Uterus (tissue), 2 donors: ENCODE results near the gene IQSEC2.

ENCODE experiments used
- POLR2A ChIP-seq, 2 donors: fragments of 450-650 bp; IDR thresholded peaks; one replicate each; pipeline ENCODE4 v1.6.1; 2016; ENCODE audit warnings: antibody characterized with exemption in 2 of 2, mild to moderate bottlenecking in 1 of 2, moderate library complexity in 1 of 2
- TF ChIP-seq, protein P1 (sequence below), 4 experiments: fragments of 200-600 bp in 2 of 4; fragments of 450-650 bp in 2 of 4; sonication (generic) in 2 of 4; IDR thresholded peaks; one replicate each; pipeline ENCODE4 v1.5.1; 2016 to 2019; ENCODE audit warnings: antibody characterized with exemption in 4 of 4, mild to moderate bottlenecking in 2 of 4, moderate library complexity in 1 of 4

DNA sequence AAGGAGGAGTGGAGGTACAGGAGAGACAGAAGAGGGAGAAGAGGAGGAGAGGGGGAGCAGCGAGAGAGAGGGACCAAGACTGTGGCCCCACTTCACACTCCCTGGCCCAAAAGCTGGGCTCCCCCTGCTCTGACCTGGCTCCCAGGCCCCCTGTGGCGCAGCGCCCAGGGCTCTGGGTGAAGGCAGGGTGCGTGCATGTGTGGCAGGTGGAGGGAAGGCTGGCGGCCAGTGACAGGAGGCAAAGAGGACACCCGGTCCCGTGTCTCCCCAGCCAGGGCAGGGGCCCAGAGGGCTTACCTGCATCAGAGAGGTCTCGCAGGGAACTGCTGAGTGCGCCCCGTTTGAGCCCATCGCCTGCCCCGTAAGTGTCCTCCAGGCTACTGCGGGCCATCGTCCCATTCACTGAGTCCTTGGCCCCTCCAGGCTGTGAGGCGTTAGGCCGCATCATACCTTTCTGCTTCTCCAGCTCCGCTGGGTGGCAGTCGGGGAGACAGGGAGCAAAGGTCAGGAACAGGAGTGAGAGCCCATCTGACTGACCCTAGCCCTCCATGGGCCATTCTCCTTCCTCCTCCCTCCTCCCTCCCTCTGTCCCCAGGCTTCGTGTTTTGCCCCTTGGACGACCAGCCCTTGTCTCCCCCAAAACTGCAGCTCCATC lies 45.2 kb downstream of the IQSEC2 start:
- TF ChIP-seq, protein P1, sequence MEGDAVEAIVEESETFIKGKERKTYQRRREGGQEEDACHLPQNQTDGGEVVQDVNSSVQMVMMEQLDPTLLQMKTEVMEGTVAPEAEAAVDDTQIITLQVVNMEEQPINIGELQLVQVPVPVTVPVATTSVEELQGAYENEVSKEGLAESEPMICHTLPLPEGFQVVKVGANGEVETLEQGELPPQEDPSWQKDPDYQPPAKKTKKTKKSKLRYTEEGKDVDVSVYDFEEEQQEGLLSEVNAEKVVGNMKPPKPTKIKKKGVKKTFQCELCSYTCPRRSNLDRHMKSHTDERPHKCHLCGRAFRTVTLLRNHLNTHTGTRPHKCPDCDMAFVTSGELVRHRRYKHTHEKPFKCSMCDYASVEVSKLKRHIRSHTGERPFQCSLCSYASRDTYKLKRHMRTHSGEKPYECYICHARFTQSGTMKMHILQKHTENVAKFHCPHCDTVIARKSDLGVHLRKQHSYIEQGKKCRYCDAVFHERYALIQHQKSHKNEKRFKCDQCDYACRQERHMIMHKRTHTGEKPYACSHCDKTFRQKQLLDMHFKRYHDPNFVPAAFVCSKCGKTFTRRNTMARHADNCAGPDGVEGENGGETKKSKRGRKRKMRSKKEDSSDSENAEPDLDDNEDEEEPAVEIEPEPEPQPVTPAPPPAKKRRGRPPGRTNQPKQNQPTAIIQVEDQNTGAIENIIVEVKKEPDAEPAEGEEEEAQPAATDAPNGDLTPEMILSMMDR (IDR thresholded peaks at IDR 0.05) = no peak
- TF ChIP-seq POLR2A (IDR thresholded peaks at IDR 0.05) = no peak
